Keratinocyte (primary cell): ENCODE data around the gene DDX39B. TPM values are rescaled to one million over a fixed set of nuclear protein-coding genes. Genes with fewer than 3 reads are reported as not detected.

Experiments
- DNase-seq: peaks from one replicate; pipeline ENCODE4 v3.0.0-alpha.2; 2011; ENCODE audit warnings: low read depth, missing footprints, low spot score
- FAIRE-seq: peaks from 2 replicates; lab custom pipeline; 2011; peaks lifted over from hg19 to GRCh38; lab: Jason Lieb, UNC
- H2AFZ ChIP-seq: 2 replicates; pipeline ENCODE4 v1.6.0; 2012; ENCODE audit warnings: low read length, control low read depth, inconsistent platforms; ENCODE audit not compliant: control insufficient read depth
- H3K27ac ChIP-seq: 2 replicates; pipeline ENCODE4 v1.5.1; 2011; ENCODE audit warnings: low read length; ENCODE audit not compliant: control insufficient read depth, insufficient read depth
- H3K27me3 ChIP-seq: 3 replicates; pipeline ENCODE4 v1.6.0; 2011; ENCODE audit warnings: low read length; ENCODE audit not compliant: control insufficient read depth, insufficient read depth; ENCODE audit errors: extremely low read depth
- H3K36me3 ChIP-seq, 2 experiments: 2 replicates in 1 of 2; 3 replicates in 1 of 2; pipeline ENCODE4 v1.5.1; 2011; ENCODE audit warnings: low read length in 2 of 2, mild to moderate bottlenecking in 1 of 2; ENCODE audit not compliant: control insufficient read depth in 2 of 2, insufficient read depth in 2 of 2; ENCODE audit errors: extremely low read depth in 1 of 2
- H3K4me1 ChIP-seq: 3 replicates; pipeline ENCODE4 v1.5.1; 2011; ENCODE audit warnings: low read length; ENCODE audit not compliant: control insufficient read depth, insufficient read depth; ENCODE audit errors: extremely low read depth
- H3K4me2 ChIP-seq: 3 replicates; pipeline ENCODE4 v1.6.0; 2011; ENCODE audit warnings: low read depth, low read length; ENCODE audit not compliant: control insufficient read depth, insufficient read depth; ENCODE audit errors: extremely low read depth
- H3K4me3 ChIP-seq, 3 experiments: fragments of 200-600 bp in 1 of 3; sonication (generic) in 1 of 3; 2 replicates in 2 of 3; 3 replicates in 1 of 3; pipeline ENCODE4 v1.5.1; 2011 to 2016; ENCODE audit warnings: low read length in 3 of 3, mild to moderate bottlenecking in 3 of 3, control low read depth in 2 of 3, inconsistent platforms in 1 of 3, low read depth in 1 of 3, mixed read lengths in 1 of 3, mixed run types in 1 of 3, moderate library complexity in 1 of 3; ENCODE audit not compliant: control insufficient read depth in 2 of 3, insufficient read depth in 2 of 3; ENCODE audit errors: extremely low read depth in 1 of 3
- H3K79me2 ChIP-seq: 2 replicates; pipeline ENCODE4 v1.6.0; 2012; ENCODE audit warnings: low read length; ENCODE audit not compliant: control insufficient read depth, insufficient read depth
- H3K9ac ChIP-seq: 3 replicates; pipeline ENCODE4 v1.6.0; 2011; ENCODE audit warnings: low read length; ENCODE audit not compliant: control insufficient read depth, insufficient read depth; ENCODE audit errors: extremely low read depth
- H3K9me1 ChIP-seq: 3 replicates; pipeline ENCODE4 v1.6.0; 2011; ENCODE audit warnings: low read length; ENCODE audit not compliant: control insufficient read depth, insufficient read depth; ENCODE audit errors: extremely low read depth
- H3K9me3 ChIP-seq: 2 replicates; pipeline ENCODE4 v1.5.1; 2012; ENCODE audit warnings: low read depth, low read length; ENCODE audit not compliant: control insufficient read depth
- H4K20me1 ChIP-seq: 3 replicates; pipeline ENCODE4 v1.6.0; 2011; ENCODE audit warnings: low read length; ENCODE audit not compliant: control insufficient read depth, insufficient read depth; ENCODE audit errors: extremely low read depth
- EZH2 ChIP-seq: IDR thresholded peaks from one replicate; pipeline ENCODE4 v1.6.1; 2012; ENCODE audit warnings: inconsistent platforms, mild to moderate bottlenecking, low read length, moderate library complexity
- dilution Hi-C: fragments of 300-500 bp; cut with MboI; formaldehyde crosslinking; loops from one replicate; pipeline ENCODE4 v1.7.0; 2020; ENCODE audit warnings: low sequenced_read_pairs; ENCODE audit not compliant: extremely low pct_ligation_motif_present
- polyA plus RNA-seq, 5 experiments: library from polyadenylated mRNA; depleted of rRNA in 3 of 5; stranded (reverse) in 3 of 5; stranded (forward) in 1 of 5; unstranded in 1 of 5; fragments of >200 nt; gene quantifications; 1 replicate in 1 of 5; 2 replicates in 3 of 5; 3 replicates in 1 of 5; pipeline versions ENCODE4 v1.2.1 to v1.2.3, GENCODE V29; 2011 to 2012; ENCODE audit warnings: missing spikeins in 2 of 5, low read depth in 1 of 5, low replicate concordance in 1 of 5
- TF ChIP-seq, protein P1 (sequence below), 3 experiments: IDR thresholded peaks in 1 of 3; conservative IDR thresholded peaks in 1 of 3; optimal IDR thresholded peaks in 1 of 3; 2 replicates in 2 of 3; 3 replicates in 1 of 3; pipeline versions ENCODE3 to v1.5.1; 2011; ENCODE audit warnings: low read length in 3 of 3, mild to moderate bottlenecking in 3 of 3, moderate library complexity in 2 of 3, control low read depth in 1 of 3, inconsistent platforms in 1 of 3; ENCODE audit not compliant: insufficient read depth in 2 of 3; ENCODE audit errors: extremely low read depth in 1 of 3

DDX39B gene
- polyA plus RNA-seq, 1 donor (not counting 4 experiments of a cell fraction or from before 2014, with no cell fraction given): 314 TPM

DNA sequence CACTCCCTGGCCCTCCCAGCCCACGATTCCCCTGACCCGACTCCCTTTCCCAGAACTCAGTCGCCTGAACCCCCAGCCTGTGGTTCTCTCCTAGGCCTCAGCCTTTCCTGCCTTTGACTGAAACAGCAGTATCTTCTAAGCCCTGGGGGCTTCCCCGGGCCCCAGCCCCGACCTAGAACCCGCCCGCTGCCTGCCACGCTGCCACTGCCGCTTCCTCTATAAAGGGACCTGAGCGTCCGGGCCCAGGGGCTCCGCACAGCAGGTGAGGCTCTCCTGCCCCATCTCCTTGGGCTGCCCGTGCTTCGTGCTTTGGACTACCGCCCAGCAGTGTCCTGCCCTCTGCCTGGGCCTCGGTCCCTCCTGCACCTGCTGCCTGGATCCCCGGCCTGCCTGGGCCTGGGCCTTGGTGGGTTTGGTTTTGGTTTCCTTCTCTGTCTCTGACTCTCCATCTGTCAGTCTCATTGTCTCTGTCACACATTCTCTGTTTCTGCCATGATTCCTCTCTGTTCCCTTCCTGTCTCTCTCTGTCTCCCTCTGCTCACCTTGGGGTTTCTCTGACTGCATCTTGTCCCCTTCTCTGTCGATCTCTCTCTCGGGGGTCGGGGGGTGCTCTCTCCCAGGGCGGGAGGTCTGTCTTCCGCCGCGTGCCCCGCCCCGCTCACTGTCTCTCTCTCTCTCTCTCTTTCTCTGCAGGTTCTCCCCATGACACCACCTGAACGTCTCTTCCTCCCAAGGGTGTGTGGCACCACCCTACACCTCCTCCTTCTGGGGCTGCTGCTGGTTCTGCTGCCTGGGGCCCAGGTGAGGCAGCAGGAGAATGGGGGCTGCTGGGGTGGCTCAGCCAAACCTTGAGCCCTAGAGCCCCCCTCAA lies 30.5 kb upstream of the DDX39B start, which contains the start of gene LTA:
LTA (plus strand) TSS at position 249 of the 871 bp plus-strand sequence; CDS start at position 703, 454 bp downstream.
- no peaks in the 10 kb centered on the region for H3K9me1 ChIP-seq
- dilution Hi-C loops: no loop called here

DNA sequence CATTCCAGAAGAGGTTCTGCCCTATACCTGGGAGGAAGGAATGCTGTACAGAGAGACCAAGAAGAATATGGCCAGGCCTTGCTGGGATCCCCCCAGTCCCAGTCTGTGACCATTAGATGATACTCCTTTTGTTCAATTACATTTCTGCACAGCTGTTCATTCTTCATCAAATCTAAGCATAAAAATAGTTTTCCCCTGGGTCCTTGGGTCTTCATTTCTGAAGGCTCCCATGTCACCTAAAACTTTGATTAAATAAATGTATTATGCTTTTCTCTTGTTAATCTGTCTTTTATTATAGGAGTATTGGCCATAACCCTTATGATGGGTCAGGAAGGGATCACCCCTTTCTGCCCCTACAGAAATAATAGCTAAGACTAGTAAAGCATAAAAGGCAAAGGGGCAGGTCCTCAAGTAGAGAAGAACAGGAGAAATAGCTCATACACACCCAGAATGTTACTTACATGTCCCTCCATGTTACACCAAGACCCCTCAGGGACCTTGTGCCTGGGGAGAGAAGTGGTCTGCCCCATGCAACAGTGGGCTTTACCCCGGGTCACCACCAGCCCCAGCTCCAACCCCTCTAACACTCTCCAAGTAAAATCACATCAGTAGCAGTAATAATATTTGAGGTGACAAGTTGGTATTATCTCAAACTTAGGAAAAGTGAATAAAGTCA lies 28.2 kb upstream of the DDX39B start:
- Histone ChIP-seq H3K27ac (no peak overlapping the region), H3K4me3 (no peak overlapping the region), H3K4me2 (no peak overlapping the region), H3K9ac (no peak overlapping the region), H3K4me1 (peaks cover under 1% of the 10 kb centered on the region), H3K36me3 (no peaks in the 10 kb centered on the region), H4K20me1 (no peaks in the 10 kb centered on the region), H3K9me1 (no peaks in the 10 kb centered on the region), H3K9me3 (no peaks in the 10 kb centered on the region), H2AFZ (no peak overlapping the region), H3K79me2 (no peaks in the 10 kb centered on the region), H3K27me3 (no peaks in the 10 kb centered on the region)
- no peak for FAIRE-seq
- dilution Hi-C loops: no loop called here
- DNase-seq: no peak
- no peak for TF ChIP-seq EZH2
- TF ChIP-seq, protein P1, sequence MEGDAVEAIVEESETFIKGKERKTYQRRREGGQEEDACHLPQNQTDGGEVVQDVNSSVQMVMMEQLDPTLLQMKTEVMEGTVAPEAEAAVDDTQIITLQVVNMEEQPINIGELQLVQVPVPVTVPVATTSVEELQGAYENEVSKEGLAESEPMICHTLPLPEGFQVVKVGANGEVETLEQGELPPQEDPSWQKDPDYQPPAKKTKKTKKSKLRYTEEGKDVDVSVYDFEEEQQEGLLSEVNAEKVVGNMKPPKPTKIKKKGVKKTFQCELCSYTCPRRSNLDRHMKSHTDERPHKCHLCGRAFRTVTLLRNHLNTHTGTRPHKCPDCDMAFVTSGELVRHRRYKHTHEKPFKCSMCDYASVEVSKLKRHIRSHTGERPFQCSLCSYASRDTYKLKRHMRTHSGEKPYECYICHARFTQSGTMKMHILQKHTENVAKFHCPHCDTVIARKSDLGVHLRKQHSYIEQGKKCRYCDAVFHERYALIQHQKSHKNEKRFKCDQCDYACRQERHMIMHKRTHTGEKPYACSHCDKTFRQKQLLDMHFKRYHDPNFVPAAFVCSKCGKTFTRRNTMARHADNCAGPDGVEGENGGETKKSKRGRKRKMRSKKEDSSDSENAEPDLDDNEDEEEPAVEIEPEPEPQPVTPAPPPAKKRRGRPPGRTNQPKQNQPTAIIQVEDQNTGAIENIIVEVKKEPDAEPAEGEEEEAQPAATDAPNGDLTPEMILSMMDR (optimal IDR thresholded peaks at IDR 0.05 in 1 of 3, IDR thresholded peaks at IDR 0.05 in 1 of 3, conservative IDR thresholded peaks at IDR 0.05 in 1 of 3; ENCODE audit: extremely low read depth in 1 of 3, insufficient read depth in 2 of 3, low read length in 3 of 3): no peak

More for the DNA sequence above, 30.5 kb upstream of the DDX39B start, which contains the start of gene LTA:
- no peaks in the 10 kb centered on the region for H3K9me3 ChIP-seq
- no peak within 1 kb of the TSS for H3K9ac ChIP-seq
- no peaks in the 10 kb centered on the region for H3K79me2 ChIP-seq
- no peak within 1 kb of the TSS for H3K4me3 ChIP-seq
- DNase-seq: no peak
- H2AFZ ChIP-seq: no peak within 1 kb of the TSS
- FAIRE-seq: no peak
- H3K4me1 ChIP-seq: peaks cover 8% of the 10 kb centered on the region
- TF ChIP-seq, protein P1 (optimal IDR thresholded peaks at IDR 0.05 in 1 of 3, IDR thresholded peaks at IDR 0.05 in 1 of 3, conservative IDR thresholded peaks at IDR 0.05 in 1 of 3; ENCODE audit: extremely low read depth in 1 of 3, insufficient read depth in 2 of 3, low read length in 3 of 3): no peak
- no peak for TF ChIP-seq EZH2
- no peaks in the 10 kb centered on the region for H3K27me3 ChIP-seq
- H3K36me3 ChIP-seq: no peaks in the 10 kb centered on the region
- H3K27ac ChIP-seq: no peak within 1 kb of the TSS
- no peaks in the 10 kb centered on the region for H4K20me1 ChIP-seq
- no peak within 1 kb of the TSS for H3K4me2 ChIP-seq
